DND-41 (cell line): ENCODE results near the gene GRB2.
A peak's percentile ranks its signal among the peaks of the same experiment; 100 is the strongest.

Experiments
- ATAC-seq: fragments of 200-7000 bp; cut with Tn5 transposase; 3 replicates; pipeline ENCODE4 v1.9.1; 2021; ENCODE audit warnings: low read depth; ENCODE audit not compliant: insufficient read depth
- DNase-seq: peaks from one replicate; pipeline ENCODE4 v3.0.0-alpha.2; 2020
- H2AFZ ChIP-seq: 2 replicates; pipeline ENCODE4 v1.6.0; 2012; ENCODE audit warnings: low read depth, low read length
- H3K27ac ChIP-seq: 2 replicates; pipeline ENCODE4 v1.5.1; 2012; ENCODE audit warnings: low read length, inconsistent platforms
- H3K27me3 ChIP-seq: fragments of 200-600 bp; sonication (generic); 2 replicates; pipeline ENCODE4 v1.6.0; 2012; ENCODE audit warnings: low read length, mild to moderate bottlenecking, inconsistent platforms; ENCODE audit not compliant: insufficient read depth, poor library complexity
- H3K36me3 ChIP-seq: 2 replicates; pipeline ENCODE4 v1.5.1; 2012; ENCODE audit warnings: low read length, inconsistent platforms; ENCODE audit not compliant: insufficient read depth
- H3K4me1 ChIP-seq: 2 replicates; pipeline ENCODE4 v1.5.1; 2012; ENCODE audit warnings: mild to moderate bottlenecking, low read length; ENCODE audit not compliant: insufficient read depth
- H3K4me2 ChIP-seq: 2 replicates; pipeline ENCODE4 v1.6.0; 2012; ENCODE audit warnings: mild to moderate bottlenecking, moderate library complexity, low read length, inconsistent platforms; ENCODE audit not compliant: insufficient read depth
- H3K4me3 ChIP-seq, 2 experiments: fragments of 200-600 bp in 1 of 2; shearing (Covaris generic) in 1 of 2; 2 replicates each; pipeline ENCODE4 v1.5.1; 2012 to 2016; ENCODE audit warnings: inconsistent platforms in 2 of 2, low read length in 2 of 2, mild to moderate bottlenecking in 2 of 2, low read depth in 1 of 2, moderate library complexity in 1 of 2
- H3K79me2 ChIP-seq: 2 replicates; pipeline ENCODE4 v1.6.0; 2012; ENCODE audit warnings: low read length, inconsistent platforms; ENCODE audit not compliant: insufficient read depth
- H3K9ac ChIP-seq: 2 replicates; pipeline ENCODE4 v1.6.0; 2012; ENCODE audit warnings: low read depth, mild to moderate bottlenecking, inconsistent platforms, low read length, moderate library complexity
- H3K9me3 ChIP-seq: 2 replicates; pipeline ENCODE4 v1.5.1; 2012; ENCODE audit warnings: low read length, moderate library complexity, mild to moderate bottlenecking, inconsistent platforms; ENCODE audit not compliant: insufficient read depth, severe bottlenecking
- H4K20me1 ChIP-seq: 2 replicates; pipeline ENCODE4 v1.6.0; 2012; ENCODE audit warnings: low read length; ENCODE audit not compliant: insufficient read depth
- EZH2 ChIP-seq: IDR thresholded peaks from 3 replicates; pipeline ENCODE4 v1.6.1; 2012; ENCODE audit warnings: borderline replicate concordance, low read depth, mild to moderate bottlenecking, moderate library complexity, low read length, inconsistent platforms; ENCODE audit not compliant: severe bottlenecking
- TF ChIP-seq, protein P1 (sequence below): IDR thresholded peaks from 2 replicates; pipeline ENCODE4 v1.5.1; 2012; ENCODE audit warnings: borderline replicate concordance, low read length, moderate library complexity, mild to moderate bottlenecking; ENCODE audit not compliant: poor library complexity, severe bottlenecking; ENCODE audit errors: extremely low read depth

The GRB2 gene

DNA sequence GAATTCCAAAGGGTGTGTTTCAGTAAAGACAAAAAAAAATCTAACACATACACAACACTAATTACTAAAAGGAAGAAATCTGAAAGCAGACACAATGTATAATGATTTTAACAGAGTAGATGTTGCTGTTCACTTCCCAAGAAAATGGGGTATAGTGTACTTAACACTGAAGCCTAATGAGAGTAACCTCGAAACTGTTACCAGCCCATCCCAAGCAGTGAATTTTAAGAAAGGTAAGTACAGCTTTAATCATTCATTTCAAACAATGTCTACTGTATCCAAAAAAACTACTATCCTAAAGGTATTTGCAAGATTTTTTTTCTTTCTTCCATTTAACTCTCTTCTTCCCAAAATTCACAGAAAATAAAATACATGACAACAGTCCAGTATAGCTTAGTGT lies 8.3 kb downstream of the GRB2 start:
- ATAC-seq (no peak), DNase-seq (no peak)
- Histone ChIP-seq H3K79me2 (peaks cover 99% of the 10 kb centered on the region), H3K27ac (peak overlapping the region; percentile 44), H3K9ac (peak overlapping the region; percentile 5; the same call in 1 of the 2 replicates), H3K36me3 (peaks cover 28% of the 10 kb centered on the region), H3K9me3 (no peaks in the 10 kb centered on the region), H3K27me3 (no peaks in the 10 kb centered on the region), H2AFZ (no peak overlapping the region), H3K4me1 (peaks cover 83% of the 10 kb centered on the region), H3K4me3 (no peak overlapping the region), H3K4me2 (no peak overlapping the region; the same call in 1 of the 2 replicates), H4K20me1 (peaks cover 79% of the 10 kb centered on the region)
- no peak for TF ChIP-seq EZH2

DNA sequence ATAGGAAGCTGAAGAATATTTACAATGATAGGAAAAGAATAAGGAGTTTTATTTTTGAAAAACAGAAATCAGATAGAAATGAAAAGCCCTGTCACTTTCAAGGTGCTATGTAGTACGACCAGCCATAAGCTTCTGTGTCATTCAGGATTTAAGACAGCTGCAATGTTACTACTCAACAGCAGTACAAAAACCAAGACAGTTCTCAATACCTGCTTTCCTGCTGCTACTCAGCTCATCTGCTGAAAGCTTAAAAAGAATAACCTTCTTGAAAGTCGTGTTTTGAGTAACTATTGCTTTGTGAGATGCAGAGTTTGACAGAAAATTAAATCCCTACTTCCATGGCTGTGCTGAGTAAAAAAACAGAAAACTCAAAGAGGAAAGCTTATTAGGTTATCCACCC lies 8.7 kb downstream of the GRB2 start:
- no peak for ATAC-seq
- peaks cover 79% of the 10 kb centered on the region for H4K20me1 ChIP-seq

GRCh38 chr17:75396025-75396424 lies 9.5 kb downstream of the GRB2 start:
- Histone ChIP-seq H2AFZ (no peak overlapping the region), H3K4me2 (peak overlapping the region; percentile 82)
- no peak for ATAC-seq

More for the DNA sequence above, 8.7 kb downstream of the GRB2 start:
- Histone ChIP-seq H2AFZ (no peak overlapping the region), H3K79me2 (peaks cover 99% of the 10 kb centered on the region), H3K9me3 (no peaks in the 10 kb centered on the region), H3K27me3 (no peaks in the 10 kb centered on the region), H3K4me3 (no peak overlapping the region), H3K9ac (peak overlapping the region; percentile 58; the same call in 1 of the 2 replicates), H3K36me3 (peaks cover 33% of the 10 kb centered on the region), H3K27ac (peak overlapping the region; percentile 44), H3K4me2 (peak overlapping the region; percentile 82), H3K4me1 (peaks cover 78% of the 10 kb centered on the region)
- no peak for TF ChIP-seq EZH2
- DNase-seq = no peak

DNA sequence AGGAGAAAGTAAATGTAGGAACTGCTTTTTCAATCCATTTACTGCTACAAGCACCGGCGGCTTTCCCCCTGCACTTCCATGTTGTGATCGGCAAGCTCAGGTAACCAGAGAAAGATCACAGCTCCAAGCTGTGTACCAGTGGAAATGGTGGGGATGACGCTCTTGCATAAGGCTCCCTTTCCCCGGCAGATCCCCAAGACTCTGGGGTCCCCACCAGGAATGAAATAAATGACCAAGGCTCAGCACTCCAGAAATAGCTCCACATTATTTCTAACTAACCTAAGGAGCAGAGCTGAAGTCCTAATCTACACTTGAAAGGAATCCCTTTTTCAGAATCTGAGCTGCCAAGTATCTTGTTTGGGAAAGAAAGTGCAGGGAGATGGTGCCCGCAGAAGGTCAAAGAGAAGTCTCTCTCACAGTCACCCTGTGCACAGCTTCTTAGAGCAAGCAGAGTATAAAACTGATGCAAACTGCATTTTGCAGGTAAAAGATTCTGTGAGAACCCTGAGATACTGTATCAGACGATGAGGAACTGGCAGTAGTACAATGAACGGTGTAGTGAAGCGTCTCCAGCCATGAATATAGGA lies 11.1 kb downstream of the GRB2 start:
- H3K27me3 ChIP-seq = no peaks in the 10 kb centered on the region
- no peak for DNase-seq
- TF ChIP-seq, protein P1, sequence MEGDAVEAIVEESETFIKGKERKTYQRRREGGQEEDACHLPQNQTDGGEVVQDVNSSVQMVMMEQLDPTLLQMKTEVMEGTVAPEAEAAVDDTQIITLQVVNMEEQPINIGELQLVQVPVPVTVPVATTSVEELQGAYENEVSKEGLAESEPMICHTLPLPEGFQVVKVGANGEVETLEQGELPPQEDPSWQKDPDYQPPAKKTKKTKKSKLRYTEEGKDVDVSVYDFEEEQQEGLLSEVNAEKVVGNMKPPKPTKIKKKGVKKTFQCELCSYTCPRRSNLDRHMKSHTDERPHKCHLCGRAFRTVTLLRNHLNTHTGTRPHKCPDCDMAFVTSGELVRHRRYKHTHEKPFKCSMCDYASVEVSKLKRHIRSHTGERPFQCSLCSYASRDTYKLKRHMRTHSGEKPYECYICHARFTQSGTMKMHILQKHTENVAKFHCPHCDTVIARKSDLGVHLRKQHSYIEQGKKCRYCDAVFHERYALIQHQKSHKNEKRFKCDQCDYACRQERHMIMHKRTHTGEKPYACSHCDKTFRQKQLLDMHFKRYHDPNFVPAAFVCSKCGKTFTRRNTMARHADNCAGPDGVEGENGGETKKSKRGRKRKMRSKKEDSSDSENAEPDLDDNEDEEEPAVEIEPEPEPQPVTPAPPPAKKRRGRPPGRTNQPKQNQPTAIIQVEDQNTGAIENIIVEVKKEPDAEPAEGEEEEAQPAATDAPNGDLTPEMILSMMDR = no peak
- no peak for TF ChIP-seq EZH2
- peak; percentile 15; the same call in 2 of the 3 replicates for ATAC-seq
- H3K36me3 ChIP-seq = peaks cover 33% of the 10 kb centered on the region
- H2AFZ ChIP-seq = peak overlapping the region; percentile 49; the same call in 1 of the 2 replicates
- peak overlapping the region; percentile 74 for H3K27ac ChIP-seq
- H3K4me2 ChIP-seq = peak overlapping the region; percentile 82
- H3K4me3 ChIP-seq = peak overlapping the region; percentile 45 to 68; a peak in 3 of 4 replicates
- H3K9me3 ChIP-seq = no peaks in the 10 kb centered on the region
- peaks cover 62% of the 10 kb centered on the region for H3K4me1 ChIP-seq
- H3K9ac ChIP-seq = peak overlapping the region; percentile 58
- H3K79me2 ChIP-seq = peaks cover 98% of the 10 kb centered on the region
- H4K20me1 ChIP-seq = peaks cover 75% of the 10 kb centered on the region

More at GRCh38 chr17:75396025-75396424, 9.5 kb downstream of the GRB2 start:
- H3K27ac ChIP-seq = peak overlapping the region; percentile 27
- H4K20me1 ChIP-seq = peaks cover 76% of the 10 kb centered on the region
- peaks cover 34% of the 10 kb centered on the region for H3K36me3 ChIP-seq
- H3K4me3 ChIP-seq = peak overlapping the region in 1 of 2 experiments; percentile 1; a peak in 1 of 4 replicates
- no peaks in the 10 kb centered on the region for H3K27me3 ChIP-seq
- DNase-seq = no peak
- TF ChIP-seq, protein P1 = no peak
- TF ChIP-seq EZH2 = no peak
- H3K9me3 ChIP-seq = no peaks in the 10 kb centered on the region
- H3K4me1 ChIP-seq = peaks cover 73% of the 10 kb centered on the region
- peaks cover 100% of the 10 kb centered on the region for H3K79me2 ChIP-seq
- H3K9ac ChIP-seq = peak overlapping the region; percentile 58
